Measurements from ENCODE around the gene CD82.

CD82 gene

DNA sequence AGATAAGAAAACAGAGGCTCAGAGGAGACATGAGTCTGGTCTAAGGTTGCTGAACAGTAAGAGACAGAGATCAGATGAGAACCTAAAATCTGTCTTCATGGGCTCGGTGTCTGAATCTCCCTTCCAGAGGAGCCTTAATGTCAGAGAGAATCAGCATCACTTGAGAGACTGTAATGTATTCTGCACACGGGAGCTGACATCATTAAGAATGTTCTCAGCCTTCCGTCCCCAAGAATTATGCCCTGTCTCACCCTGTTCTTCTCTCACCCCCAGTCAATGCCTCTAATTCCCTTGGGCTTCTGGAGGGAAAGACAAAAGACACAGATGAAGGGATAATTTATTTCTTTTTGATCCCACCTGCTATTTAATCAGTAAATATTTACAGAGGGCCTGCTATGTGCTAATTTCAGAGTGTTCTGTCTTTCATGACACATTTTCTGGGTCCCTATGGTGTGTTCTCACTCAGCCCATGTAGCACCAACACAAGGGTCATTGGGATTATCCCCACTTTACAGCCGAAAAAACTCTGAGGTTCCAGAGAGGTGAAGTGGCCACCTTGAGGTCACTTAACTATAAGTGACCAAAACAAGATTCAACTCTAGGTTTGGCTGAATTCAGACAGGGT lies 61.8 kb downstream of the CD82 start:
- no peak overlapping the region for H3K4me3 ChIP-seq (ENCODE audit: low read depth, low read length)
- TF ChIP-seq, protein P1, sequence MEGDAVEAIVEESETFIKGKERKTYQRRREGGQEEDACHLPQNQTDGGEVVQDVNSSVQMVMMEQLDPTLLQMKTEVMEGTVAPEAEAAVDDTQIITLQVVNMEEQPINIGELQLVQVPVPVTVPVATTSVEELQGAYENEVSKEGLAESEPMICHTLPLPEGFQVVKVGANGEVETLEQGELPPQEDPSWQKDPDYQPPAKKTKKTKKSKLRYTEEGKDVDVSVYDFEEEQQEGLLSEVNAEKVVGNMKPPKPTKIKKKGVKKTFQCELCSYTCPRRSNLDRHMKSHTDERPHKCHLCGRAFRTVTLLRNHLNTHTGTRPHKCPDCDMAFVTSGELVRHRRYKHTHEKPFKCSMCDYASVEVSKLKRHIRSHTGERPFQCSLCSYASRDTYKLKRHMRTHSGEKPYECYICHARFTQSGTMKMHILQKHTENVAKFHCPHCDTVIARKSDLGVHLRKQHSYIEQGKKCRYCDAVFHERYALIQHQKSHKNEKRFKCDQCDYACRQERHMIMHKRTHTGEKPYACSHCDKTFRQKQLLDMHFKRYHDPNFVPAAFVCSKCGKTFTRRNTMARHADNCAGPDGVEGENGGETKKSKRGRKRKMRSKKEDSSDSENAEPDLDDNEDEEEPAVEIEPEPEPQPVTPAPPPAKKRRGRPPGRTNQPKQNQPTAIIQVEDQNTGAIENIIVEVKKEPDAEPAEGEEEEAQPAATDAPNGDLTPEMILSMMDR (IDR thresholded peaks at IDR 0.05; ENCODE audit: low read depth, low read length, missing control alignments): no peak
- in situ Hi-C loops (cut with HindIII; ENCODE audit: low sequenced_read_pairs): no loop called here
- no peak for DNase-seq (ENCODE audit: low read depth)

DNA sequence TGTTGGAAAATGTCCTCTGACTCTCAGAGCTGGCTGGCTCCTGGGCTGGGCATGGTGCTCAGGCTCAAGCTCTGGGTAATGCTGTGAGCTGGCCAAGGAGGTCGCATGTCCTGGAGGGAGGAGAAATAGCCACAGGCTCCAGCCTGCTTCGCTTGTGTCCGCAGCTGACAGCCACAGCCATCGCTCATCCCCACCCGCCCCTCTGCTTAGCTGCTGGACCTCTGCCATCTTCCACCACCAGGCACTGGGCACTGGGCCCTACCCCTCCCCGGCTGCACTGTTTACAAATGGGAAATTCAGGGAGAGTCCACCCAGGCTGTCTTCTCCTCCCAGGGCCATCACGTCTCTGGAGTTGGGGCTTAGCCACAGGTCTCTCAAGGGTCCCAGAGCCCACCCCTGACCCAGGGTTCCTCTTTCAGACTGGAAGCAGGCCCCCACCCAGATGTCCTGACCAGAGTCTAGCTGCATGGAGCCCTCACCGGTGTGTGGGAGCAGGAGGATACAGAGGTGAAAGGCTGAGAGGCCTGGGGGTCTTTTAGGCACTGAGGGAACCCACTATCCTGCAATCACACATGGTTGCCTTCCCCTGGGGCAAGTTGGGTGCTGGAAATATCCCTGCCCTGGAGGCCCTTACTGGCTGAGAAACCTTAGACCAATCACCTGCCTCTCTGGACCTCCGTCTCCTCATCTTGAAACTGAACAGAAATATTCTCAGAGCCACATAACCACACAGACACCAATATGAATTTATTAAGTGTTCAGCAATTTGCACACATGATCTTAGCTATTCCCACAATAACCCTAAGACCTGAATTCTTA lies 62.7 kb downstream of the CD82 start:
- DNase-seq (ENCODE audit: low read depth): peak; percentile 20
- TF ChIP-seq, protein P1 (IDR thresholded peaks at IDR 0.05; ENCODE audit: low read depth, low read length, missing control alignments): no peak
- in situ Hi-C loops (cut with HindIII; ENCODE audit: low sequenced_read_pairs): no loop called here
- no peak overlapping the region for H3K4me3 ChIP-seq (ENCODE audit: low read depth, low read length)

DNA sequence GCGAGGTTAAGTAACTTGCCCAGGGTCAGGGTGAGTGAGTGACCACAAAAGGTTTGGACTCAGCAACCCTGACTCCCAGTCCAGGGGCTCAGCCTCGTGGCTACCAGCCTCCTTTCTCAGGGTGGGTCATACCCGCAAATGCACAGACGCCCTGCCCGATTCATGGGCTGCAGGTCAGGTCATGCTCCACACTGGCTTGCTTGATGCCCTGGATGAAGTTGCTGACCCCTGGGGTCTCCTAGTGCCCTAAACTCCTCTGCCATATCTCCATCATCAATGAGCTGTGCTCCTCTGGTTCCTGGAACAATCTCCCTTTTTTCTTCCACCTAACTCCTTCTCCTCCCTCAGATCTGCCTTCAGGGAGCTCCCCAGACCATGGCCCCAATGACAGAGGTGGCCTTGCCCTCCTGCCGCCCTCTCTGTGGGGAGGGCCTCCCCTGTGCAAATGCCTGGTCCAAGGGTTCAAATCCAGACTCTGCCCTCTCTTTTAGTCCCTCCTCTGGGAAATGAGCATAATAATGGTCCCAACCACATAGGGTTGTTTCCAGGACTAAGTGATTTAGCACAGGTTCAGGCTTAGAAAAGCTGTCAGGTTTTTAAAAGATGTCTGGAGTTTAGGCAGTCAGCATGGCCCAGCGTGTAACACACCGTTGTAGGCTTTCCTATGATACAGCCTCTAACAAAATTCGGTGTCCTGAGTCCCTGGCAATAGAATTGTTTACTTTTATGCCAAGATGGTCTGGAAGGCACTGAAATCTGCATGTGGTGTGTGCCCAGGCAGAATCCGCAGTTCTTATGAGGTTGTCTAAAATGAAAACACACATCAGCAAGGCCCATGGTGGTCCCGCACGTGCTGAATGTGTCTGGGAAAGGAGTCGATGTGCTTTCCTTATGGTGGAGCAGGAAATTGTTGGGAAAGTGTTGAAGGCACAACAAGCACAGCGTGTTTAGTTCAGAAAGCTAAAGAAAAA lies 63.6 kb downstream of the CD82 start:
- DNase-seq (ENCODE audit: low read depth): no peak
- no peak overlapping the region for H3K4me3 ChIP-seq (ENCODE audit: low read depth, low read length)
- in situ Hi-C loops (cut with HindIII; ENCODE audit: low sequenced_read_pairs): no loop called here
- TF ChIP-seq, protein P1 (IDR thresholded peaks at IDR 0.05; ENCODE audit: low read depth, low read length, missing control alignments): no peak

DNA sequence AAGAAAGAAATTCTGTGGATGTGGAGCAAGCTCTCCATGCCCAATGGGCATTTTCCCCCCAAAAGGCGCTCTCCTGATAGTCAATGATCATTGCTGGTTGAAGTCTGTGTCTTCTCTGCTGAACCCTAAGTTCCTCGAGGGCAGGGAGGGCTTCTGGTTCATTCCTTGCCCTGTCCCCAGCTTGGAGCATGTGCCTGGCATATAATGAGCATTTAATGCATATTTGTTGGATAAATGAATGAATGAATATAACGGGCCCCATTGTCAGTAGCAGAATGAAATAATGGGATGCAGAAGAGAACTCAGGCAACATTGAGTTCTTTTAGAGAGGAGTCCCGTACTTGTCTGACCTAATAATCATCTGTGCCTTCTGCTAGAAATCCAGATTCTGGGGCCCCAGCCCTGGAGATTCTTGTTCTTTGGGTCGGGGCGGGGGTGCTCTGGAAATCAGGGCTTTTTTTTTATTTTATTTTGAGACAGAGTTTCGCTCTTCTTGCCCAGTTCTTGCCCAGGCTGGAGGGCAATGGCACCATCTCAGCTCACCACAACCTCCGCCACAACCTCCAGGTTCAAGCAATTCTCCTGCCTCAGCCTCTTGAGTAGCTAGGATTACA lies 64.4 kb downstream of the CD82 start:
- no peak overlapping the region for H3K4me3 ChIP-seq (ENCODE audit: low read depth, low read length)
- no peak for DNase-seq (ENCODE audit: low read depth)
- TF ChIP-seq, protein P1 (IDR thresholded peaks at IDR 0.05; ENCODE audit: low read depth, low read length, missing control alignments): no peak
- in situ Hi-C loops (cut with HindIII; ENCODE audit: low sequenced_read_pairs): loop anchor here (5.0 kb wide), 1 partner anchor 262 kb away; no protein-coding TSS in a partner anchor

DNA sequence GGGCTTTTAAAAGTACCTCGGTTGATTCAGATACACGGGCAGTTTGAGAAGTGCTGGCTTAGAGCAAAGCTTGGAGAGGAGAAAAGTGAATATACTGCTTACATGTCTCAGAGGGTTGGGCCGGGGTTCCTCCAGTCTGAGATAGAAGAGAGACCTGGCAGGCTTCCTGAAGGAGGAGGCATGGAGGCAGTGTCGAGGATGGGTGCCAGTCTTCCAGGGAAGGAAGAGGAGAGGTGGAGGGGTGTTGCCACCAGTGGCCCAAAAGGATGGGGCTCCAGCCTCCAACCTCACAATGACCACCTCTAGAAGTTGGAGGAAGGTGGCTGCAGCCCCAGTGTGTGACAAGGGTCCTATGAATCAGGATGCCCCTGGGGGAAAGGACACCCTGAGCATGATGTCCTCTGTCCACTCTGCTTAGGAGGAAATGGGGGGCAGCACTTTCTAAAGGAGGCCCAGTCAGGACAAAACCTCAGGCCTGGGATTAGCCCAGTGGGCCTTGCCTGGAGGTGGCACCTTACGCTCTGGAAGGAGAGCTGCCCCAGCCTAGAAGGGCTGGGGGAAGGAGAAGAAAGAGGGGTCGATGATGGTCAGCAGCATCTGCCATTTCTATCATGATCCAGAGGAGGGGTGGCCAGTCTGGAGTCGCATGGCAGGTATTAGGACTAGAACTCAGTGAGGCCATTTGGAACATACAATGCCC lies 65.2 kb downstream of the CD82 start:
- H3K4me3 ChIP-seq (ENCODE audit: low read depth, low read length): no peak overlapping the region
- in situ Hi-C loops (cut with HindIII; ENCODE audit: low sequenced_read_pairs): loop anchor here (5.0 kb wide), 1 partner anchor 262 kb away; no protein-coding TSS in a partner anchor
- TF ChIP-seq, protein P1 (IDR thresholded peaks at IDR 0.05; ENCODE audit: low read depth, low read length, missing control alignments): no peak
- DNase-seq (ENCODE audit: low read depth): no peak
